A172 (cell line): ENCODE measurements around the gene CPXM2. TPM values are rescaled to one million over a fixed set of nuclear protein-coding genes. Genes with fewer than 3 reads are reported as not detected.

Experiments
- total RNA-seq: library from RNA; depleted of rRNA; stranded (reverse); fragments of >200 nt; shearing (Covaris generic); gene quantifications from 2 replicates; pipeline ENCODE4 v1.2.3, GENCODE V29; 2014; rRNA removed

CPXM2 gene
- total RNA-seq, 1 experiment from 2014 or later = not detected

Other genes with a start within 250 kb of the CPXM2 start
- gene GPR26, start 225.5 kb downstream of the CPXM2 start, total RNA-seq = not detected in 2 replicates
- 2.4 and 2.5 TPM in 2 replicates for gene CHST15, start 201.8 kb upstream of the CPXM2 start, total RNA-seq